HG03354 (cell line): ENCODE measurements around the gene CENPO.

Experiments
- ATAC-seq: cut with Tn5 transposase; IDR thresholded peaks from one replicate; pipeline ENCODE4 v1.9.1; 2021; ENCODE audit warnings: mild to moderate bottlenecking; ENCODE audit not compliant: unreplicated experiment, poor library complexity, severe bottlenecking

The CENPO gene

GRCh38 chr2:24853046-24853445 lies 59.8 kb downstream of the CENPO start:
- ATAC-seq: no peak

GRCh38 chr2:24853996-24854395 lies 60.8 kb downstream of the CENPO start:
- ATAC-seq: no peak

DNA sequence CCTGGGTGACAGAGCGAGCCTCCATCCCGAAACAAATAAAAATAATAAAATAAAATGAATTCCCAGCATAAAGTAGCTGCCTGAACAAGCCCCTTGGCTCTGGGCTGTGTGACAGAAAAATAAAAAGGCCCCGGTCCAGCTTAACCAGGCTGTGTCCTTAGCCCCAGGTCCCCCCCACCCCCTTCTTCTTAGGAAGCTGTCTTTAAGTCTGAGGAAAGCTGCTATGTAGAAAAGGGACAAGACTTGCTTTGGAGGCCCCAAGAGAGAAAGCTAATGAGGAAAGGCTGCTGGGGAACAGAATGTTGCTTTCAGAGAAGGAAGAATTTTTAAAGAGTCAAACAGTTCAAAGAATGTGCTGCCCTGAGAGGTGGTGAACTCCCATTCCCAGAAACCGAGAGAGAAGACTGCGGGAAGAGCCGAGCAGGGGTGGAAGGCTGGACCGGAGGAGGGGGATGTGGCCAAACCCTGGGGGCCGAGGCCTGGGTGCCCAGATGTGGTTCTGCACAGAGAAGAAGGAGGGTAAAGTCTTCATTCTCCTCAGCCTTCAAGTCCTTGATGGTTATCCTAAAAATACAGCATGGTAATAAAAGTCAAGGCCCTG lies 61.9 kb downstream of the CENPO start:
- ATAC-seq: no peak

DNA sequence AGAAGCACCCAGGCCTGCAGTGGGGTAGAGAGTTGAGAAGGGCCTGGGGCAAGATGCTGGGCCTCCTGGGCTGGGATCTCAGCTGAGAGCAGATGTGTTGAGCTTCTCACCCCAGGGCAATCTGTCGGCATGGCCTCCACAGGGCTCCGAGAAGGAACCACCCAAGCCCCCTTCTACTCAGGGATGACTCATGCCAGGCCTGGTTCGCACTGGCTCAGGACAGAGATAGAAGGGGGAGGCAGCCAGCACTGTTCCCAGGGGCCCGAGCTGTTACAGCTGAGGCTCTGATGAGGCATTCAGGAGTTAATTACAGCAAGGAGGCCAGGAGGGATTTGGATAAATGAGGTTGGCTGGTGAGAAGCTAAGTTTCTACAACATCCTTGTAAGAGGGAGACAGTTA lies 62.5 kb downstream of the CENPO start:
- no peak for ATAC-seq

DNA sequence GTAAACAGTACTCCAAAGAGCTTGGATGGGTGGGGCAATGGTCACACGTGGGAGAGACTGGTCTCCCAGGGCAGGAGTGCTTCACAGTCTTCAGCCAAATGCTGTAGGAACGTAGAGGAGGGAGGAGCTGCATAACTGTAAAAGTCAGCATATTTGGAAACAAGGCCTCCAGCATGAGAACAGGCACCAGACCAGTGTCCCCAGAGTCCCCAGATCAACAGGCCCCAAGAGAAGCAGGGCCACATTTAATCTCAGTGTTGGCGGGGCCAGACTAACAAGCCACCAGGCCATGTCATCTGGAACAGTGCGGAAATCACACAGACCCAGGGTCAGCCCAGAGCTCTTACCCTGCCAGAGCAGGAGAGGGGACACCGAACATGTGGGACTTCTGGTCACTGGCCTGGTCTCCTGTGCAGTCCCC lies 63.6 kb downstream of the CENPO start:
- ATAC-seq: no peak

- ATAC-seq: no peak
Observed at GRCh38 chr2:24857746-24858145, 64.5 kb downstream of the CENPO start.

GRCh38 chr2:24858996-24859395 lies 65.8 kb downstream of the CENPO start:
- no peak for ATAC-seq

- ATAC-seq: no peak
Observed at GRCh38 chr2:24859968-24860600, 66.9 kb downstream of the CENPO start.

DNA sequence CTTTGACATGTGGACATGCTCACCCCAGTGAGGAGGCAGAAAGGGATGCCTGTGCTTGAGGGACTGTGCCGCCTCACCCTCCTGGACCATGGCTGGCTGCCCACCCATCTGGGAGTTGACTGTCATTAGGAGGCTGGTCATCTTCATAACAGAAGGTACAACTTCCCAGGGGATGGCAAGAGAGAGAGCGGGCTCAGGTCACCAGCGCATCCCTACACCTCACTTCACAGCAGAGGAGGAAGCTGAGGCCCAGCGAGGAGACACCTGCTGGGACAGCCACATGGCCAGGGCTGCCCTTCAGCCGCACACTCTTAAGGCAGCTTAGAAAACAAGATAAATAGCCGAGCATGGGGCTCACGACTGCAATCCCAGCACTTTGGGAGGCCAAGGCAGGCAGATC lies 67.4 kb downstream of the CENPO start:
- no peak for ATAC-seq

DNA sequence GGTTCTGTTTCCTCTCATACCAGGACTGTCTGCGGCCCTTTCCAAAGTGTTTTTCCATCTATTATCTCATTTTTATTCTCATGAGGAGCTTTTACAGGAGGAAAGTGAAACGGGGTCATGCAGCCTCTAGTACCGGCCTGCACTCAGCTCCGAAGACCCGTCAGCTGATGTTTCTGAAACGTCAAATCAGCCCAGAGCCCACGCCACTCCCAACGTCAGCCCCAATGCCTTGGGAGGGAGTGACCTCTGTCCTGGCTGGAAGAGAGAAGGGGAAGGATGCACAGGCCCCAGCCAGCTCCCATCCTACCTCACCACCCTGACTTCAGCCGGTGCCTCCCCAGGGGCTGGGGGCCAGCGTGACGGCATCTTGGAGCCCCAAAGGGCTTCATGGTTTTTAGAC lies 68.3 kb downstream of the CENPO start:
- ATAC-seq: no peak

GRCh38 chr2:24863641-24864040 lies 70.4 kb downstream of the CENPO start:
- no peak for ATAC-seq

DNA sequence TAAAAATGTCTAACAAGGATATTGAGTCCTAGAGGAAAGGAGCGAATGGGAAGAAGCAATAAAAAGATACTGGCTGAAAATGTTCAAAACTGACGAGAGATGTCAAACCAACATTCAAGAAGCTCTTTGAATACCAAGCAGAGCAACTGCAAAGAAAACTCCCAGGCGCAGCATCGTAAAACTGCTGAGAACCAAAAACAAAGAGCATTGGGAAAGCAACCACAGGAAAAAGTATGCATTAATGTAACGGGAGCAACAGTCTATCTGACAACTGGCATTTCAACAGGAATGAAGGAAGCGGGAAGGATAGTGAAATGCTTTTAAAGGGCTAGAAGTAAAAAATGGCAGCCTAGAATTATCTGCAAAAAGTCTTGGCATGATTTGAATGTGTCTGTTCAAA lies 73.7 kb downstream of the CENPO start:
- ATAC-seq: no peak

DNA sequence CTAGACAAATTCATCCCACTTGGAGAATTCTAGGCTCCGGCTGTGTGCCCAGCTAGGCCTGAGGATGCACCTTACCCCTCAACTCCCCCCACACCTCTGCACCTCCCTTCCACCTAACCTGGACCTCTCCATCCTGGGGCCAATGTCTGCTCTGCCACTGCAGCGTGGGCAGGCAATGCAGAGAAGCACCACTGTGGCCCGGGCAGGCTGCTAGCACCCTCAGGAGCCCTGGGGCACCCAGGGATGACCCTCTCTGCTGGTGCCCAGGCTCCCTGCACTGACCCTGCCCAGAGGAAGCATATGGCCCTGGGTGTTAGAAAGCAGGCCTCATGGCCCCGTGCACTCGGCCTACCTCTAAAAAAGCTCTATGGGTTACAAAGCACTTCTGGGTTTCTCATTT lies 77.2 kb downstream of the CENPO start:
- ATAC-seq: no peak

- no peak for ATAC-seq
Observed at GRCh38 chr2:24870891-24871705, 77.9 kb downstream of the CENPO start.

DNA sequence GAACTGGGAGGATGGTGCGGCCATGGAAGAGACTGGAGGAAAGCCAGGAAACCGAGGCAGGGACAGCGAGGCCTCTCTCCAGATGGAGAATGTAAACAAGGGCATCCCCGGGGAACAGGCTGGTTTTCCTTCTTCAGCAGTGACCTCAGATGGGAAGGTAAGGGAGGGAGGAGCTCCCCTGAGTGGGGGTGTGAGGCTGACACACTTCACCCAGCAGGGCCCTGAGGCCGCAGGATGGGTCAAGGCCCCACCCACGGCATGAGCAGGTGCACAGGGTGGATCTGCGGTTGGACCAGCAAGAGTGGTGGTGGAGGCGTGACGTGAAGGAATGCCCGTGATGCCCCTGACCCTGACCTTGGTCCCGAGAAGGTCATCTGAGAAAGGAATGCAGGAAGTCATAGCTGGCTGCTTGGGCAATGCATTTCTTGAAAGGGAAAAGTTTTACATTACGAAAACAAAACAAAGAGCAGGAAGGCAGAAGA lies 78.7 kb downstream of the CENPO start:
- ATAC-seq: no peak
